ENCODE data around the gene CYP4F8.

DNA sequence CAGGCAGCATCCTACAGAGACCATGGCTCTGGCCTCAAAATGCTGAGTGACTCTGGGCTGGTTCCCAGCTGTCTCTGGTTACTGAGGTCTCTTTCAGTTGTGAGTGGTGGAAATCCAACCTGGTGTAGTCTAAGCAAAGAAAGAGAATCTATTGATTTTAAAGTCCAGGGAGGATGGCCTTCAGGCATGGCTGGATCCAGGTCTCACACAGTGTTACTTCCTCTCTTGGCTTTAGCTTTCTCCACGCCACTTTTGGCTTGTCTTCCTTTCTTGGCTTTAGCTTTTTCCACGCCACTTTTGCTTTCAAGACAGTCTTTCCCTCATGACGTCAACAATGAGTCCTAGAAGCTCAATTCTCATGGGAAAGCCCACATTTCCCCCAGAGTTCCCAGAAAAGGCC, 29.8 kb downstream of the CYP4F8 start:
- TF ChIP-seq, protein P1, sequence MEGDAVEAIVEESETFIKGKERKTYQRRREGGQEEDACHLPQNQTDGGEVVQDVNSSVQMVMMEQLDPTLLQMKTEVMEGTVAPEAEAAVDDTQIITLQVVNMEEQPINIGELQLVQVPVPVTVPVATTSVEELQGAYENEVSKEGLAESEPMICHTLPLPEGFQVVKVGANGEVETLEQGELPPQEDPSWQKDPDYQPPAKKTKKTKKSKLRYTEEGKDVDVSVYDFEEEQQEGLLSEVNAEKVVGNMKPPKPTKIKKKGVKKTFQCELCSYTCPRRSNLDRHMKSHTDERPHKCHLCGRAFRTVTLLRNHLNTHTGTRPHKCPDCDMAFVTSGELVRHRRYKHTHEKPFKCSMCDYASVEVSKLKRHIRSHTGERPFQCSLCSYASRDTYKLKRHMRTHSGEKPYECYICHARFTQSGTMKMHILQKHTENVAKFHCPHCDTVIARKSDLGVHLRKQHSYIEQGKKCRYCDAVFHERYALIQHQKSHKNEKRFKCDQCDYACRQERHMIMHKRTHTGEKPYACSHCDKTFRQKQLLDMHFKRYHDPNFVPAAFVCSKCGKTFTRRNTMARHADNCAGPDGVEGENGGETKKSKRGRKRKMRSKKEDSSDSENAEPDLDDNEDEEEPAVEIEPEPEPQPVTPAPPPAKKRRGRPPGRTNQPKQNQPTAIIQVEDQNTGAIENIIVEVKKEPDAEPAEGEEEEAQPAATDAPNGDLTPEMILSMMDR (IDR thresholded peaks at IDR 0.05; ENCODE audit: low read depth, low read length): no peak
- no peak for TF ChIP-seq EZH2phosphoT487 (IDR thresholded peaks at IDR 0.05; ENCODE audit: low read depth)

All from OCI-LY3 (cell line).